Panc1 (cell line): ENCODE data around the gene ZNF516.

Source experiments
- SIN3A ChIP-seq: IDR thresholded peaks from 2 replicates; pipeline ENCODE4 v1.6.1; 2012; ENCODE audit warnings: low read depth, mild to moderate bottlenecking, low read length, moderate library complexity, borderline replicate concordance; ENCODE audit not compliant: insufficient read depth
- TF ChIP-seq, protein P1 (sequence below): fragments of 450-650 bp; IDR thresholded peaks from 2 replicates; pipeline ENCODE4 v1.5.1; 2017; ENCODE audit warnings: mild to moderate bottlenecking

DNA sequence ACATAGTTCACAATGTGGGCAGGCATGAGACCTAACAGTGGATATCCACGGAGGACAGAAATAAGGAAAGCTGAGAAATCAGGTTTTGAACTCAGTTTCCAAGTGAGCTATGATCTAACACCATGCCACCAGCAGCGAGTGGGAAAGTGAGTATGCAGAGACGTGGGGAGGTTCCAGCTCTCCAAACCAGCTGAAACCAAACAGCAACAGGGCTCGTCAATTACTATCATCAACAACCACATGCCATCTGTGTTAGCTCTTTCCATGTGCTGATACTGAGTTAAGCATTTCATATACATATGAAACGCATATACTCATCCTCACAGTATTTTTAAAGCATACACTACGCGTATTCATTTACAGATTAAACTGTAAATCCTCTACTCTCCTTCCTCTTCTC, 172.4 kb downstream of the ZNF516 start:
- TF ChIP-seq, protein P1, sequence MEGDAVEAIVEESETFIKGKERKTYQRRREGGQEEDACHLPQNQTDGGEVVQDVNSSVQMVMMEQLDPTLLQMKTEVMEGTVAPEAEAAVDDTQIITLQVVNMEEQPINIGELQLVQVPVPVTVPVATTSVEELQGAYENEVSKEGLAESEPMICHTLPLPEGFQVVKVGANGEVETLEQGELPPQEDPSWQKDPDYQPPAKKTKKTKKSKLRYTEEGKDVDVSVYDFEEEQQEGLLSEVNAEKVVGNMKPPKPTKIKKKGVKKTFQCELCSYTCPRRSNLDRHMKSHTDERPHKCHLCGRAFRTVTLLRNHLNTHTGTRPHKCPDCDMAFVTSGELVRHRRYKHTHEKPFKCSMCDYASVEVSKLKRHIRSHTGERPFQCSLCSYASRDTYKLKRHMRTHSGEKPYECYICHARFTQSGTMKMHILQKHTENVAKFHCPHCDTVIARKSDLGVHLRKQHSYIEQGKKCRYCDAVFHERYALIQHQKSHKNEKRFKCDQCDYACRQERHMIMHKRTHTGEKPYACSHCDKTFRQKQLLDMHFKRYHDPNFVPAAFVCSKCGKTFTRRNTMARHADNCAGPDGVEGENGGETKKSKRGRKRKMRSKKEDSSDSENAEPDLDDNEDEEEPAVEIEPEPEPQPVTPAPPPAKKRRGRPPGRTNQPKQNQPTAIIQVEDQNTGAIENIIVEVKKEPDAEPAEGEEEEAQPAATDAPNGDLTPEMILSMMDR, result no peak
- TF ChIP-seq SIN3A, result no peak
